ENCODE data around the gene SRRM3.

DNA sequence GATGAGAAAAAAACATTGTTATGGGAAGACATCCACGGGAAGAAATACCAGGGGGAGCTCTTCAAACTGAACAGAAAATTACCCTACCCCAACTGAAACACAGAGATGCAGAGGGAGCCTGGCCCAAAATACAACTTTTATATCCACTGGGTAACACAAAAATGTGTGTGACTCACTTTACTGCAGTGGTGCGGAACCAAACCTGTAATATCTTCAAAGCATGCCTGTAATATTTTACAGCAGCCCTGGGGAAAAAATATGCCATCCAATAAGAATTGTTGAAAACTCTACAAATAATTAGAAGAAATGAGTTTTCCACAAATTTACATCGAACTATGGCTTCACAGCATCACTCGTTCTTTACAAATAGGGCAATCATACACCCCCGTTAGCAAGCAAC, 49.8 kb upstream of the SRRM3 start:
- no peak for TF ChIP-seq NR3C1 (CRISPR knock-in tag; IDR thresholded peaks at IDR 0.05)
- TF ChIP-seq ZBTB1 (CRISPR knock-in tag; IDR thresholded peaks at IDR 0.05; ENCODE audit: borderline replicate concordance, low read depth), result no peak
- no peak for TF ChIP-seq BCL6 (CRISPR knock-in tag; IDR thresholded peaks at IDR 0.05)
- TF ChIP-seq TAF1 (IDR thresholded peaks at IDR 0.05; ENCODE audit: control insufficient read depth, extremely low read depth, insufficient read depth, low read length, severe bottlenecking), result no peak
- no peak for TF ChIP-seq ZNF3 (CRISPR knock-in tag; IDR thresholded peaks at IDR 0.05)
- TF ChIP-seq FOXK2 (conservative IDR thresholded peaks at IDR 0.05 in 1 of 2, IDR thresholded peaks at IDR 0.05 in 1 of 2; ENCODE audit: low read depth in 2 of 2), result no peak
- TF ChIP-seq IRF1 (CRISPR knock-in tag; IDR thresholded peaks at IDR 0.05; ENCODE audit: borderline replicate concordance), result no peak
- TF ChIP-seq ETV6 (IDR thresholded peaks at IDR 0.05; ENCODE audit: borderline replicate concordance in 1 of 2, low read depth in 2 of 2, low read length in 1 of 2), result no peak
- TF ChIP-seq ETV6 (CRISPR knock-in tag; IDR thresholded peaks at IDR 0.05; ENCODE audit: borderline replicate concordance), result no peak

Data from K562 (cell line).